GM12878 (cell line): Measurements from ENCODE around the gene SYCP2. TPM values are rescaled to one million over a fixed set of nuclear protein-coding genes. Genes with fewer than 3 reads are reported as not detected.

Experiments used
- ATAC-seq: fragments of 200-7000 bp; cut with Tn5 transposase; 3 replicates; pipeline ENCODE4 v1.9.1; 2020; ENCODE audit warnings: mild to moderate bottlenecking, moderate library complexity
- BruUV-seq: library from RNA; stranded (reverse); fragments of 400-500 nt; replicated peaks from 2 replicates; lab custom pipeline; 2021; lab: Mats Ljungman, UMichigan
- CTCF ChIA-PET: fragments of 300-600 bp; sonication (Branson Sonifier 250); formaldehyde crosslinking; extraction: SDS; loops from one replicate; lab custom pipeline; 2021; ENCODE audit warnings: inconsistent platforms; lab: Yijun Ruan, JAX
- POLR2A ChIA-PET: fragments of 350-600 bp; formaldehyde crosslinking; extraction: SDS; loops from one replicate; lab custom pipeline; 2021; ENCODE audit warnings: inconsistent platforms; lab: Charles Lee
- RAD21 ChIA-PET: fragments of 300-600 bp; sonication (Branson Sonifier 250); formaldehyde crosslinking; loops from one replicate; lab custom pipeline; 2023; ENCODE audit warnings: antibody characterized with exemption; ENCODE audit not compliant: unreplicated experiment; lab: Charles Lee
- SMC1A ChIA-PET: fragments of 300-600 bp; sonication (Branson Sonifier 250); formaldehyde crosslinking; loops from one replicate; lab custom pipeline; 2023; ENCODE audit not compliant: unreplicated experiment, uncharacterized antibody; lab: Charles Lee
- DNase-seq: peaks from one replicate; pipeline ENCODE4 v3.0.0-alpha.2; 2011; ENCODE audit warnings: low read depth, low spot score
- FAIRE-seq: peaks from 3 replicates; lab custom pipeline; 2011; peaks lifted over from hg19 to GRCh38; lab: Jason Lieb, UNC
- H2AFZ ChIP-seq: 2 replicates; pipeline ENCODE4 v1.6.0; 2011; ENCODE audit warnings: low read depth, low read length, control low read depth; ENCODE audit not compliant: control insufficient read depth
- H3K27ac ChIP-seq: 2 replicates; pipeline ENCODE4 v1.5.1; 2011; ENCODE audit warnings: control low read depth; ENCODE audit not compliant: control insufficient read depth, insufficient read depth
- H3K27me3 ChIP-seq, 2 experiments: replicated peaks in 1 of 2; 2 replicates each; pipeline versions ENCODE4 v1.6.0 to v1.6.1; 2011; ENCODE audit warnings: low read length in 1 of 2; ENCODE audit not compliant: control insufficient read depth in 2 of 2, insufficient read depth in 2 of 2
- H3K36me3 ChIP-seq, 2 experiments: 2 replicates each; pipeline ENCODE4 v1.5.1; 2011; ENCODE audit warnings: low read length in 1 of 2; ENCODE audit not compliant: control insufficient read depth in 2 of 2, insufficient read depth in 2 of 2
- H3K4me1 ChIP-seq: 2 replicates; pipeline ENCODE4 v1.6.1; 2011; ENCODE audit warnings: mild to moderate bottlenecking, low read length, moderate library complexity, mixed read lengths; ENCODE audit not compliant: control insufficient read depth, insufficient read depth
- H3K4me2 ChIP-seq: 2 replicates; pipeline ENCODE4 v1.6.0; 2011; ENCODE audit warnings: control low read depth; ENCODE audit not compliant: control insufficient read depth, insufficient read depth
- H3K4me3 ChIP-seq: fragments of 200-600 bp; sonication (generic); 2 replicates; pipeline ENCODE4 v1.5.1; 2016
- H3K79me2 ChIP-seq: 2 replicates; pipeline ENCODE4 v1.6.0; 2011; ENCODE audit warnings: low read length; ENCODE audit not compliant: control insufficient read depth, insufficient read depth
- H3K9ac ChIP-seq: 2 replicates; pipeline ENCODE4 v1.8.0; 2011; ENCODE audit warnings: low read length, control low read depth, mixed read lengths; ENCODE audit not compliant: control insufficient read depth, insufficient read depth
- H3K9me3 ChIP-seq: replicated peaks from 3 replicates; pipeline ENCODE4 v1.5.1; 2011; ENCODE audit warnings: mild to moderate bottlenecking, low read length; ENCODE audit not compliant: control insufficient read depth, insufficient read depth
- H4K20me1 ChIP-seq: 2 replicates; pipeline ENCODE4 v1.6.0; 2011; ENCODE audit not compliant: control insufficient read depth, insufficient read depth
- CBFB ChIP-seq: IDR thresholded peaks from 2 replicates; pipeline ENCODE4 v1.6.1; 2016; ENCODE audit warnings: antibody characterized with exemption, low read depth
- CEBPB ChIP-seq, 2 experiments: fragments of 150-350 bp in 1 of 2; IDR thresholded peaks; 2 replicates each; pipeline ENCODE4 v1.6.1; 2012 to 2014; ENCODE audit warnings: low read depth in 2 of 2, low read length in 2 of 2, borderline replicate concordance in 1 of 2, inconsistent platforms in 1 of 2
- CHD4 ChIP-seq: fragments of 200-600 bp; sonication (generic); IDR thresholded peaks from 2 replicates; pipeline ENCODE4 v1.6.1; 2016; ENCODE audit warnings: mild to moderate bottlenecking
- GATAD2B ChIP-seq: fragments of 450-650 bp; conservative IDR thresholded peaks from 2 replicates; pipeline ENCODE4 v1.6.1; 2017; ENCODE audit warnings: low read depth, mild to moderate bottlenecking, moderate library complexity
- MTA2 ChIP-seq: fragments of 450-650 bp; IDR thresholded peaks from 2 replicates; pipeline ENCODE4 v1.6.1; 2016; ENCODE audit warnings: low read depth, mild to moderate bottlenecking, moderate library complexity
- POLR2A ChIP-seq: IDR thresholded peaks from 2 replicates; pipeline ENCODE4 v1.6.1; 2011; ENCODE audit warnings: low read depth, mild to moderate bottlenecking, low read length
- POU2F2 ChIP-seq: IDR thresholded peaks from 3 replicates; pipeline ENCODE4 v1.6.1; 2011; ENCODE audit warnings: low read depth, mild to moderate bottlenecking, low read length, borderline replicate concordance
- RUNX3 ChIP-seq: IDR thresholded peaks from 2 replicates; pipeline ENCODE4 v1.6.1; 2012; ENCODE audit warnings: low read length, inconsistent platforms
- YY1 ChIP-seq: IDR thresholded peaks from 2 replicates; pipeline ENCODE4 v1.6.1; 2011; ENCODE audit warnings: low read depth, mild to moderate bottlenecking, low read length
- WGBS: methylation state at CpG from one replicate; pipeline ENCODE4 v1.1.6; 2016; ENCODE audit warnings: low lambda C conversion rate; ENCODE audit not compliant: insufficient replicate concordance, insufficient coverage; ENCODE audit errors: missing lambda C conversion rate; 5-methylcytosine and 5-hydroxymethylcytosine counted together
- in situ Hi-C: fragments of 300-500 bp; cut with MboI; formaldehyde crosslinking; loops from 9 replicates; pipeline ENCODE4 v1.14.3; 2018; ENCODE audit warnings: mixed read lengths
- intact Hi-C: fragments of 100-400 bp; cut with micrococcal nuclease; formaldehyde crosslinking; loops from one replicate; pipeline ENCODE4 v1.14.2; 2022; ENCODE audit not compliant: unreplicated experiment
- polyA plus RNA-seq, 11 experiments: library from polyadenylated mRNA; depleted of rRNA in 4 of 11; unstranded in 6 of 11; stranded (reverse) in 5 of 11; fragments of >200 nt; fragmentation: Nextera tagmentation in 4 of 11; fragmentation: Illumina TruSeq in 1 of 11; extraction: Ambion mirVana in 4 of 11; extraction: Trizol in 1 of 11; gene quantifications; 1 replicate in 1 of 11; 2 replicates in 10 of 11; pipeline versions ENCODE4 v1.2.1 to v1.2.3, GENCODE V29; 2011 to 2016; ENCODE audit warnings: inconsistent platforms in 2 of 11, missing spikeins in 2 of 11, low read depth in 1 of 11
- total RNA-seq, 4 experiments: library from RNA; depleted of rRNA in 3 of 4; stranded (reverse); fragments of >200 nt in 3 of 4; fragmentation: Illumina TruSeq in 1 of 4; extraction: Trizol in 1 of 4; gene quantifications; 2 replicates each; pipeline versions ENCODE4 v1.2.1 to v1.2.3, GENCODE V29; 2013 to 2021
- TF ChIP-seq, protein P1 (sequence below): fragments of 450-650 bp; IDR thresholded peaks from 2 replicates; pipeline ENCODE4 v1.6.1; 2016; ENCODE audit warnings: mild to moderate bottlenecking, moderate library complexity, borderline replicate concordance
- TF ChIP-seq, protein P2 (sequence below): IDR thresholded peaks from 2 replicates; pipeline ENCODE4 v1.6.1; 2011; ENCODE audit warnings: low read depth, low read length, improper control_type of control experiment, borderline replicate concordance
- TF ChIP-seq, protein P3 (sequence below): IDR thresholded peaks from 2 replicates; pipeline ENCODE4 v1.6.1; 2011; ENCODE audit warnings: borderline replicate concordance, low read depth, mild to moderate bottlenecking, moderate library complexity, mixed read lengths, low read length; ENCODE audit not compliant: insufficient read depth; ENCODE audit errors: extremely low read length
- TF ChIP-seq, protein P4 (sequence below): fragments of 150-350 bp; IDR thresholded peaks from 2 replicates; pipeline ENCODE4 v1.6.1; 2014; ENCODE audit warnings: mild to moderate bottlenecking, low read depth, low read length
- TF ChIP-seq, protein P5 (sequence below): fragments of 450-650 bp; conservative IDR thresholded peaks from 2 replicates; pipeline ENCODE4 v1.6.1; 2017; ENCODE audit warnings: mild to moderate bottlenecking, moderate library complexity

The SYCP2 gene
- total and polyA plus RNA-seq, 10 of the 15 experiments (the other 5 are each of a cell fraction or from before 2014, with no cell fraction given) = 0.01 to 0.18 (median 0.09) TPM; not detected in 2

DNA sequence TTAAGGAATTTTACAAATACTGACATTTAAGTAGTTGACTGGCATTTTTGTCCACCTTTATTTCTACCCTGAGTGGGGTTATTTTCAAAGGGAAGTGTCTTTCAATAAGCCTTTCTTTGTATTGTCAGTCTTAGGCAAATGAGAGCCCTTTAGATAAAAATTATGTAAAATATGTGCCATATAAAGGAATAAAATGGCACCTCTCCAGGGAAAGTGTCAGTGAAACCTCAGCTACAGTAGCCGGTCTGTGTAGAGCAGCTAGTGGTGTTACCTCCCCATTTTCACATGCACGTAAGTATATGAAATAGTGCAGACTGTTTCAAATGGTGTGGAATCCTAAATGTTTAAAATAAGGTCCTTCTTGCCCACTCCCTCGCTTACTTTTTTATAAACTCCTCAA is 11.7 kb upstream of the SYCP2 start:
- ChIA-PET RAD21 (interaction anchor here (1.2 kb wide), 1 partner anchor 9 kb away, joined by 3 read pairs; no protein-coding TSS in a partner anchor), SMC1A (interaction anchor here (0.7 kb wide), 1 partner anchor 11 kb away, joined by 4 read pairs; no protein-coding TSS in a partner anchor), POLR2A (interaction anchor here (1.5 kb wide), 1 partner anchor 10 kb away, joined by 3 read pairs; no protein-coding TSS in a partner anchor), CTCF (interaction anchor here (12.8 kb wide), 1 partner anchor 8 kb away, joined by 173 read pairs; the partner anchor contains the start of genes FAM217B, PPP1R3D and SYCP2)
- FAIRE-seq (no peak), DNase-seq (no peak), ATAC-seq (no peak)
- no peak overlapping the region for H3K9ac ChIP-seq
- H3K27me3 ChIP-seq = no peaks in the 10 kb centered on the region
- no peaks in the 10 kb centered on the region for H3K9me3 ChIP-seq
- H3K79me2 ChIP-seq = peaks cover 8% of the 10 kb centered on the region; the same call in 1 of the 2 replicates
- no peaks in the 10 kb centered on the region for H4K20me1 ChIP-seq
- BruUV-seq = no TSS peak
- no peak overlapping the region for H3K4me2 ChIP-seq
- H3K4me3 ChIP-seq = no peak overlapping the region
- intact Hi-C loops = loop anchor here (10.0 kb wide), 1 partner anchor 110 kb away; no protein-coding TSS in a partner anchor
- peaks cover 6% of the 10 kb centered on the region for H3K4me1 ChIP-seq
- H2AFZ ChIP-seq = no peak overlapping the region
- no peak overlapping the region for H3K27ac ChIP-seq
- in situ Hi-C loops = no loop called here
- 83% methylated on average over 3 of the region's 3 CpGs for WGBS
- peaks cover 0 to 1% of the 10 kb centered on the region in 2 experiments; a peak in 1 of 4 replicates for H3K36me3 ChIP-seq
- TF ChIP-seq, protein P1, sequence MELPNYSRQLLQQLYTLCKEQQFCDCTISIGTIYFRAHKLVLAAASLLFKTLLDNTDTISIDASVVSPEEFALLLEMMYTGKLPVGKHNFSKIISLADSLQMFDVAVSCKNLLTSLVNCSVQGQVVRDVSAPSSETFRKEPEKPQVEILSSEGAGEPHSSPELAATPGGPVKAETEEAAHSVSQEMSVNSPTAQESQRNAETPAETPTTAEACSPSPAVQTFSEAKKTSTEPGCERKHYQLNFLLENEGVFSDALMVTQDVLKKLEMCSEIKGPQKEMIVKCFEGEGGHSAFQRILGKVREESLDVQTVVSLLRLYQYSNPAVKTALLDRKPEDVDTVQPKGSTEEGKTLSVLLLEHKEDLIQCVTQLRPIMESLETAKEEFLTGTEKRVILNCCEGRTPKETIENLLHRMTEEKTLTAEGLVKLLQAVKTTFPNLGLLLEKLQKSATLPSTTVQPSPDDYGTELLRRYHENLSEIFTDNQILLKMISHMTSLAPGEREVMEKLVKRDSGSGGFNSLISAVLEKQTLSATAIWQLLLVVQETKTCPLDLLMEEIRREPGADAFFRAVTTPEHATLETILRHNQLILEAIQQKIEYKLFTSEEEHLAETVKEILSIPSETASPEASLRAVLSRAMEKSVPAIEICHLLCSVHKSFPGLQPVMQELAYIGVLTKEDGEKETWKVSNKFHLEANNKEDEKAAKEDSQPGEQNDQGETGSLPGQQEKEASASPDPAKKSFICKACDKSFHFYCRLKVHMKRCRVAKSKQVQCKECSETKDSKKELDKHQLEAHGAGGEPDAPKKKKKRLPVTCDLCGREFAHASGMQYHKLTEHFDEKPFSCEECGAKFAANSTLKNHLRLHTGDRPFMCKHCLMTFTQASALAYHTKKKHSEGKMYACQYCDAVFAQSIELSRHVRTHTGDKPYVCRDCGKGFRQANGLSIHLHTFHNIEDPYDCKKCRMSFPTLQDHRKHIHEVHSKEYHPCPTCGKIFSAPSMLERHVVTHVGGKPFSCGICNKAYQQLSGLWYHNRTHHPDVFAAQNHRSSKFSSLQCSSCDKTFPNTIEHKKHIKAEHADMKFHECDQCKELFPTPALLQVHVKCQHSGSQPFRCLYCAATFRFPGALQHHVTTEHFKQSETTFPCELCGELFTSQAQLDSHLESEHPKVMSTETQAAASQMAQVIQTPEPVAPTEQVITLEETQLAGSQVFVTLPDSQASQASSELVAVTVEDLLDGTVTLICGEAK = no peak
- no peak for TF ChIP-seq POLR2A
- no peak for TF ChIP-seq POU2F2
- TF ChIP-seq MTA2 = no peak
- TF ChIP-seq RUNX3 = no peak
- no peak for TF ChIP-seq CBFB
- TF ChIP-seq, protein P2, sequence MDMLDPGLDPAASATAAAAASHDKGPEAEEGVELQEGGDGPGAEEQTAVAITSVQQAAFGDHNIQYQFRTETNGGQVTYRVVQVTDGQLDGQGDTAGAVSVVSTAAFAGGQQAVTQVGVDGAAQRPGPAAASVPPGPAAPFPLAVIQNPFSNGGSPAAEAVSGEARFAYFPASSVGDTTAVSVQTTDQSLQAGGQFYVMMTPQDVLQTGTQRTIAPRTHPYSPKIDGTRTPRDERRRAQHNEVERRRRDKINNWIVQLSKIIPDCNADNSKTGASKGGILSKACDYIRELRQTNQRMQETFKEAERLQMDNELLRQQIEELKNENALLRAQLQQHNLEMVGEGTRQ = no peak
- TF ChIP-seq, protein P3, sequence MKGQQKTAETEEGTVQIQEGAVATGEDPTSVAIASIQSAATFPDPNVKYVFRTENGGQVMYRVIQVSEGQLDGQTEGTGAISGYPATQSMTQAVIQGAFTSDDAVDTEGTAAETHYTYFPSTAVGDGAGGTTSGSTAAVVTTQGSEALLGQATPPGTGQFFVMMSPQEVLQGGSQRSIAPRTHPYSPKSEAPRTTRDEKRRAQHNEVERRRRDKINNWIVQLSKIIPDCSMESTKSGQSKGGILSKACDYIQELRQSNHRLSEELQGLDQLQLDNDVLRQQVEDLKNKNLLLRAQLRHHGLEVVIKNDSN = no peak
- TF ChIP-seq GATAD2B = no peak
- TF ChIP-seq YY1 = no peak
- TF ChIP-seq, protein P4, sequence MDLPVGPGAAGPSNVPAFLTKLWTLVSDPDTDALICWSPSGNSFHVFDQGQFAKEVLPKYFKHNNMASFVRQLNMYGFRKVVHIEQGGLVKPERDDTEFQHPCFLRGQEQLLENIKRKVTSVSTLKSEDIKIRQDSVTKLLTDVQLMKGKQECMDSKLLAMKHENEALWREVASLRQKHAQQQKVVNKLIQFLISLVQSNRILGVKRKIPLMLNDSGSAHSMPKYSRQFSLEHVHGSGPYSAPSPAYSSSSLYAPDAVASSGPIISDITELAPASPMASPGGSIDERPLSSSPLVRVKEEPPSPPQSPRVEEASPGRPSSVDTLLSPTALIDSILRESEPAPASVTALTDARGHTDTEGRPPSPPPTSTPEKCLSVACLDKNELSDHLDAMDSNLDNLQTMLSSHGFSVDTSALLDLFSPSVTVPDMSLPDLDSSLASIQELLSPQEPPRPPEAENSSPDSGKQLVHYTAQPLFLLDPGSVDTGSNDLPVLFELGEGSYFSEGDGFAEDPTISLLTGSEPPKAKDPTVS = no peak
- TF ChIP-seq CHD4 = no peak
- TF ChIP-seq, protein P5, sequence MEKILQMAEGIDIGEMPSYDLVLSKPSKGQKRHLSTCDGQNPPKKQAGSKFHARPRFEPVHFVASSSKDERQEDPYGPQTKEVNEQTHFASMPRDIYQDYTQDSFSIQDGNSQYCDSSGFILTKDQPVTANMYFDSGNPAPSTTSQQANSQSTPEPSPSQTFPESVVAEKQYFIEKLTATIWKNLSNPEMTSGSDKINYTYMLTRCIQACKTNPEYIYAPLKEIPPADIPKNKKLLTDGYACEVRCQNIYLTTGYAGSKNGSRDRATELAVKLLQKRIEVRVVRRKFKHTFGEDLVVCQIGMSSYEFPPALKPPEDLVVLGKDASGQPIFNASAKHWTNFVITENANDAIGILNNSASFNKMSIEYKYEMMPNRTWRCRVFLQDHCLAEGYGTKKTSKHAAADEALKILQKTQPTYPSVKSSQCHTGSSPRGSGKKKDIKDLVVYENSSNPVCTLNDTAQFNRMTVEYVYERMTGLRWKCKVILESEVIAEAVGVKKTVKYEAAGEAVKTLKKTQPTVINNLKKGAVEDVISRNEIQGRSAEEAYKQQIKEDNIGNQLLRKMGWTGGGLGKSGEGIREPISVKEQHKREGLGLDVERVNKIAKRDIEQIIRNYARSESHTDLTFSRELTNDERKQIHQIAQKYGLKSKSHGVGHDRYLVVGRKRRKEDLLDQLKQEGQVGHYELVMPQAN = no peak
- no peak for TF ChIP-seq CEBPB (IDR thresholded peaks at IDR 0.05; ENCODE audit: borderline replicate concordance in 1 of 2, low read depth in 2 of 2, low read length in 2 of 2)
